ENCODE measurements around the gene TBC1D2B.

The TBC1D2B gene

DNA sequence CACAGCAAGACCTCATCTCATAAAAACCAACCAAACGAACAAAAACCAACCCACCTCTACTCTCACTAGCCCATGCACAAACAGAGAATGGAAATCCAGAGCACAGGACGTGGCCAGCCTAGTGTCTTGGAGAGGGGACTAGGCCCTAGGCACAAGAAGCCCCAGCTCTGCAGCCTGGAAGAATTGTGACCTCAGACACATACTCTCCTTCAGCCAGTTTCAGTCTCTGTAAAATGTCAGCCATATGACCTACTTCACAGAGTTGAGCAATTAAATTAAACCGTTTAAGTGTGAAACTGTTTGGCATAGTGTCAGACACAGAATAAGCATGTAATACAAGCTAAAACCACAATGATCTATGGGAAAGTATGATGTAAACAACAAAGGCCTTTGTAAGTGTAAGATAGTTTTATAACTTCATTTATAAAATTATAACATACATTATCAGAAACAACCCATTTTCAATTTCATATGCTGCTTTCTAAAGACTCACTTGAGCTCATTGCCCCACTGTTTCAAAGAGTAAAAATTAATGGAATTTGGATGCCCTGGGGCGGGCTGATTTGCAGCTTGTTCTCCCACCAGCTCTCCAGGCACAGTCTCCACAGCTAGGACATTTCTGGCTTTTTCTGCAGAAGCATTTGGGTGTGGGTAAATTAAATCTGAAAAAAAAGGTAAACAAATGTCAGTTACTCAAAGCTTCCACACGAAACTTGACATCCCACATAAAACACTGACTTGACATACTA lies 32.9 kb downstream of the TBC1D2B start:
- no peak overlapping the region for H3K4me3 ChIP-seq (ENCODE audit: low read length)
- TF ChIP-seq, protein P1, sequence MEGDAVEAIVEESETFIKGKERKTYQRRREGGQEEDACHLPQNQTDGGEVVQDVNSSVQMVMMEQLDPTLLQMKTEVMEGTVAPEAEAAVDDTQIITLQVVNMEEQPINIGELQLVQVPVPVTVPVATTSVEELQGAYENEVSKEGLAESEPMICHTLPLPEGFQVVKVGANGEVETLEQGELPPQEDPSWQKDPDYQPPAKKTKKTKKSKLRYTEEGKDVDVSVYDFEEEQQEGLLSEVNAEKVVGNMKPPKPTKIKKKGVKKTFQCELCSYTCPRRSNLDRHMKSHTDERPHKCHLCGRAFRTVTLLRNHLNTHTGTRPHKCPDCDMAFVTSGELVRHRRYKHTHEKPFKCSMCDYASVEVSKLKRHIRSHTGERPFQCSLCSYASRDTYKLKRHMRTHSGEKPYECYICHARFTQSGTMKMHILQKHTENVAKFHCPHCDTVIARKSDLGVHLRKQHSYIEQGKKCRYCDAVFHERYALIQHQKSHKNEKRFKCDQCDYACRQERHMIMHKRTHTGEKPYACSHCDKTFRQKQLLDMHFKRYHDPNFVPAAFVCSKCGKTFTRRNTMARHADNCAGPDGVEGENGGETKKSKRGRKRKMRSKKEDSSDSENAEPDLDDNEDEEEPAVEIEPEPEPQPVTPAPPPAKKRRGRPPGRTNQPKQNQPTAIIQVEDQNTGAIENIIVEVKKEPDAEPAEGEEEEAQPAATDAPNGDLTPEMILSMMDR (IDR thresholded peaks at IDR 0.05; ENCODE audit: insufficient read depth, low read depth, low read length, missing control alignments): no peak
- DNase-seq (ENCODE audit: low read depth): no peak

DNA sequence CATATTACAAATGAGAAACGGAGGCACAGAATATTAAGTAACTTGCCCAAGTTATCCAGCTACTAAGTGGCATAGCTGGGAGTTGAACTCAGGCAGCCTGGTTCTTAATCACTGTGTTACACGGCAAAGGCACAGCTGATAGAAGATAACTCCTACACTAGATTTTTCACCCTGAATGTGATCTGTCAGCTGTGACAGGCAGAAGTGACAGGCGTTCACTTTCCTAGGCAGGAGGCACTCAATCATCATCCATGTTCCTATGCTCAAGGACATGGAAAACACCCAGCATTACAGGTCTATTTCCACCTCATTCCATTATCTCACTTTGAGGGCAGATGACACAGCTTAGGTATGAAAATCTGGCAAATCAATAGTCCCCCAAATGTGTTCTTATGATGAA lies 35.6 kb downstream of the TBC1D2B start:
- no peak for DNase-seq (ENCODE audit: low read depth)
- H3K4me3 ChIP-seq (ENCODE audit: low read length): no peak overlapping the region
- TF ChIP-seq, protein P1 (IDR thresholded peaks at IDR 0.05; ENCODE audit: insufficient read depth, low read depth, low read length, missing control alignments): no peak

DNA sequence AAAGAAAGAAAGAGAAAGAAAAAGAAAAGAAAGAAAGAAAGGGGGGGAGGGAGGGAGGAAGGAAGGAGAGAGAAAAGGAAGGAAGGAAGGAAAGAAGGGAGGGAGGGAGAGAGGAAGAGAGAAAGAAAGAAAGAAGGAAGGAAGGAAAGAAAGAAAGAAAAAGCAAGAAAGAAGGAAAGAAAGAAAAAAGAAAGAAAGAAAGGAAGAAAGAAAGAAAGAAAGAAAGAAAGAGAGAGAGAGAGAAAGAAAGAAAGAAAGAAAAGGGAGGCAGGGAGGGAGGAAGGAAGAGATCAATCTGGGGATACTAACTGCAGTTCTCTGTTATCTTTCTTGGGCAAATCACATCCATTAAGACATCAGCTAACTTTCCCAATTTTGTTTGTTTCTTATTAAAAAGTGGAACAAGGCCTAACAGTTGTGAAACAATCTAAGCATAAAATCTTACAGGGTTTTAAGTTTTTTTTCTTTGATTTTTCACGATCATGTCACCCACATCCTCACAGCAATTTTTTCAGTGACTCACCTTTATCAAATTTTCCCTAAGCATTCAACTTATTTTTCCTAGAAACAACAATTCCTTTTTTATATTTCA lies 36.8 kb downstream of the TBC1D2B start:
- no peak overlapping the region for H3K4me3 ChIP-seq (ENCODE audit: low read length)
- TF ChIP-seq, protein P1 (IDR thresholded peaks at IDR 0.05; ENCODE audit: insufficient read depth, low read depth, low read length, missing control alignments): no peak
- no peak for DNase-seq (ENCODE audit: low read depth)

DNA sequence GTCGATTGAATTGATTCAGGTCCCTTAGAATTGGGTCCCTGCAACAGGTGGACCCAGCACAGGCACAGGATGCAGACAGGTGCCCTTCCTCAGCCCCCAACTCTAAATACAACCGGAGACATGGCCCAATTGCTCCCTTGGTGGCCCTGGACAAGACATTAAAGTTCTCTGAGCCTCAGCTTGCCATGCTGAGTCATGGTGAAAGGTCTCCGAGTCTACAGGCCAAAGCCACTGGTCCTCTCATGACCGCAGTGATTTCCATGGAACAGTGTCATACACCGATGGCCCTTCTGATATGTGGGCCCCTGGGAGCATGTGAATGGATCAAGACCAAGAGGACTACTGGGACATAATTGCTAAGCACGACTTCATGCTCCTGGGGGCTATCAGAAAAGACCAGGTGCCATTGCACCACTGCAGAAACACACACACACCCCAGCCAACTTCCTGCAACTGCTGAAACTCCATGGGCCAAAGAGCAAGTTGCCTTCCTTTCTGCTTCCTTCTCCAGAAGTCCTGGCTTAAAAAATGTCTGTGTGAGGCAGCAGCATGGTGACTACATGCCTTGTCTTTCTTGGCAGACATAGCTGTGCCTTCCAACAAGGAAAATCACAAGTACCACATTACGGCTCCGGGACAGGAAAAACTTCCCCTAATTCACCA lies 38.8 kb downstream of the TBC1D2B start:
- TF ChIP-seq, protein P1 (IDR thresholded peaks at IDR 0.05; ENCODE audit: insufficient read depth, low read depth, low read length, missing control alignments): no peak
- no peak overlapping the region for H3K4me3 ChIP-seq (ENCODE audit: low read length)
- no peak for DNase-seq (ENCODE audit: low read depth)

DNA sequence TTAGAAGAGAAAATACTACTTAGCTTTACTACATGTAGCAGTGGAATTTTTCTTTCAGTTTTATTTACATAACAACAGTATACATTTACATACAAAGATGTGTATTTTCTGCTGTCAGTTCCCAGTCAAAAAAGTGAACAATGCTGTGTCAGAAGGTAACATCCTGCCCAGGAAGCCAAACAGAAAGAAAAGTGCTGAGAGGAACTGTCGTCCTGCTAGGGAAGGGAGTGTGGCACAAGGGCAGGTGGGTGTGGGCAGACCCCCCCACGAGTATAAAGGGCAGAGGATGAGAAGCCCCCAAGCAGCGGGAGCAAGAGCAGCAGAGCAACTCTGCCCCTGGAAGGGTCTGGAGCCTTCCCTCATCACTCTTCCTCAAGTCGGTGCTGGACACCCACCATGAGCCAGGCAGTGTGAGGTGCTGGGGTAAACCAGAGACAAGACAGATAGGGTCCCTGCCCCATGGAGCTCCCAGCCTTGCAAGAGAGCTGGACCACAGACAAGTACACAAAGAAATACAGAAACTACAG lies 39.7 kb downstream of the TBC1D2B start:
- no peak for DNase-seq (ENCODE audit: low read depth)
- TF ChIP-seq, protein P1 (IDR thresholded peaks at IDR 0.05; ENCODE audit: insufficient read depth, low read depth, low read length, missing control alignments): no peak
- H3K4me3 ChIP-seq (ENCODE audit: low read length): no peak overlapping the region

DNA sequence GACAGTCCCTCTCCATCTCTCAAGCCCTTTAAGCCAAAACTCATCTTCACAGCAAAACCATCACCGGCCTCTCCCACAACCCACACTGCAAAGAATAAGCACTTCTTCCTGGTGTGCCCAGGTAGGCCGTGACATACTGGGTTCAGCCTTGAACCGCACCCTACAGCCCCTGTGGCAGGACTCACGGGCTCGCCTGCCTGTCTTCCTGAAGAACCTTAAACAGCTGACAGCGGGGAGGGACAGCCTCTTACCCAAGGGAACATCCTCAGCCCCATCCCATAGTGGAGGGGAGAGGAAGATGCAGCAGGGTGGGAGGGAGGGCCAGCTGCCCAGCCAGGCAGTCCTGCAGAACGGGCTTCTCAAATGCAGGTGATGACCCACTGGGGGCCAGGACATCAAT lies 40.2 kb downstream of the TBC1D2B start:
- H3K4me3 ChIP-seq (ENCODE audit: low read length): no peak overlapping the region
- no peak for DNase-seq (ENCODE audit: low read depth)
- TF ChIP-seq, protein P1 (IDR thresholded peaks at IDR 0.05; ENCODE audit: insufficient read depth, low read depth, low read length, missing control alignments): no peak
